MM.1S (cell line): ENCODE results near the gene ISG15.

ENCODE experiments used
- DNase-seq: peaks from one replicate; pipeline ENCODE4 v3.0.0-alpha.2; 2015
- H2AFZ ChIP-seq: fragments of 300-600 bp; sonication (generic); 2 replicates; pipeline ENCODE4 v1.6.0; 2016; ENCODE audit warnings: antibody characterized with exemption, low read length
- H3F3A ChIP-seq: fragments of 300-600 bp; sonication (generic); 2 replicates; pipeline ENCODE4 v1.6.1; 2016; ENCODE audit warnings: mild to moderate bottlenecking, antibody characterized with exemption, low read length, moderate library complexity, mixed read lengths; ENCODE audit not compliant: insufficient read depth
- H3K27ac ChIP-seq: fragments of 300-600 bp; sonication (generic); 2 replicates; pipeline ENCODE4 v1.5.1; 2016; ENCODE audit warnings: mild to moderate bottlenecking, low read length
- H3K27me3 ChIP-seq: fragments of 300-600 bp; sonication (generic); replicated peaks from 2 replicates; pipeline ENCODE4 v1.6.0; 2016; ENCODE audit warnings: low read length; ENCODE audit not compliant: insufficient read depth
- H3K36me3 ChIP-seq: fragments of 300-600 bp; sonication (generic); replicated peaks from 2 replicates; pipeline ENCODE4 v1.6.1; 2016; ENCODE audit warnings: mild to moderate bottlenecking, low read length, mixed read lengths; ENCODE audit not compliant: insufficient read depth
- H3K4me1 ChIP-seq: fragments of 300-600 bp; sonication (generic); 2 replicates; pipeline ENCODE4 v1.6.1; 2016; ENCODE audit warnings: low read length, mixed read lengths
- H3K4me2 ChIP-seq: fragments of 300-600 bp; sonication (generic); 2 replicates; pipeline ENCODE4 v1.6.0; 2016; ENCODE audit warnings: low read depth, low read length
- H3K4me3 ChIP-seq: fragments of 300-600 bp; sonication (generic); 2 replicates; pipeline ENCODE4 v1.5.1; 2016; ENCODE audit warnings: low read length, mixed read lengths
- H3K79me2 ChIP-seq: fragments of 300-600 bp; sonication (generic); 2 replicates; pipeline ENCODE4 v1.6.1; 2016; ENCODE audit warnings: mixed run types, low read length, mixed read lengths
- H3K9ac ChIP-seq: fragments of 300-600 bp; sonication (generic); 2 replicates; pipeline ENCODE4 v1.6.1; 2016; ENCODE audit warnings: low read length, mixed read lengths
- H3K9me2 ChIP-seq: fragments of 300-600 bp; sonication (generic); replicated peaks from 2 replicates; pipeline ENCODE4 v1.6.1; 2016; ENCODE audit warnings: mild to moderate bottlenecking, low read length, mixed read lengths; ENCODE audit not compliant: insufficient read depth
- H3K9me3 ChIP-seq: fragments of 300-600 bp; sonication (generic); replicated peaks from 2 replicates; pipeline ENCODE4 v1.6.1; 2016; ENCODE audit warnings: mild to moderate bottlenecking, low read length, mixed read lengths; ENCODE audit not compliant: insufficient read depth
- H4K20me1 ChIP-seq: fragments of 300-600 bp; sonication (generic); 2 replicates; pipeline ENCODE4 v1.6.1; 2016; ENCODE audit warnings: mild to moderate bottlenecking, low read length, moderate library complexity, mixed read lengths; ENCODE audit not compliant: insufficient read depth
- CTCF ChIP-seq: fragments of 300-600 bp; sonication (generic); IDR thresholded peaks from 2 replicates; pipeline ENCODE4 v1.5.1; 2016; ENCODE audit warnings: antibody characterized with exemption, low read length, mixed read lengths
- EZH2 ChIP-seq: fragments of 300-600 bp; sonication (generic); optimal IDR thresholded peaks from 2 replicates; pipeline ENCODE3; 2017; ENCODE audit warnings: low read depth, mild to moderate bottlenecking, antibody characterized with exemption, low read length, mixed read lengths
- EZH2phosphoT487 ChIP-seq: fragments of 300-600 bp; sonication (generic); IDR thresholded peaks from 2 replicates; pipeline ENCODE4 v1.6.1; 2018; ENCODE audit warnings: antibody characterized with exemption, low read length

ISG15 gene

DNA sequence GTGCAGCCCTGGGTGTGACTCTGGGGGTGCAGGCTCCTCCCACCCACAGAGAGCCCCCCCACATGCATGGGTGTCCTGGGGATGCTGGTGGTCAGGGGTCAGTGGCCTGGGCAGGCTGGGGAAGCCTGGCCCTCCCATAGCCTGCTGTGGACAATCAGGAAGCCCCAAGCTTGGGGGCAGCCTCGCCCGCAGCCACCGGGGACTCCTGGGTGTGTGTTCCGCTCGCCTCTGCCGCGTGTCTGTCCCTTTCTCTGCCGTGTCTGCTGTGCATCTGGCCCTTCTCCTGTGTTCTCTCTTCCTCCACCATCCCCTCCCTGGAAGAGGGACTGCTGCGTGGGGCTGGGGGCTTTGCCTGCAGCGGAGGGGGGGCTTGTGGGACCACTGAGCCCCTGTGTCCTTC lies 29.5 kb downstream of the ISG15 start:
- Histone ChIP-seq H3F3A (no peaks in the 10 kb centered on the region), H4K20me1 (no peaks in the 10 kb centered on the region), H3K9ac (no peak overlapping the region), H3K9me2 (no peaks in the 10 kb centered on the region), H3K4me3 (no peak overlapping the region), H3K27me3 (peaks cover 81% of the 10 kb centered on the region), H3K9me3 (no peaks in the 10 kb centered on the region), H2AFZ (no peak overlapping the region), H3K36me3 (no peaks in the 10 kb centered on the region), H3K27ac (no peak overlapping the region), H3K79me2 (no peaks in the 10 kb centered on the region), H3K4me1 (no peaks in the 10 kb centered on the region), H3K4me2 (no peak overlapping the region)
- no peak for TF ChIP-seq CTCF
- no peak for DNase-seq

DNA sequence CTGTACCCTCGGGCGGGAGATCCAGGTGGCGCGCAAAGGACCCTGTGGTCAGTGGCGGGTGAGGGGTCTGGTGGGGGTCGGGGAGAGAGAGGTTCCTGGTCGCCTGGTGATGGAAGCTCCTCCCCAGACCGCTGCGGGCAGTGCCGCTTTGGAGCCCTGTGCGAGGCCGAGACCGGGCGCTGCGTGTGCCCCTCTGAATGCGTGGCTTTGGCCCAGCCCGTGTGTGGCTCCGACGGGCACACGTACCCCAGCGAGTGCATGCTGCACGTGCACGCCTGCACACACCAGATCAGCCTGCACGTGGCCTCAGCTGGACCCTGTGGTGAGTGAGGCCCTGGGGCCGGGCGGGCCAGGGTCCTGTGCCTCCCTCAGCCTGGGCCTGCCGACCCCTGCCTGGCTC lies 30.1 kb downstream of the ISG15 start:
- Histone ChIP-seq H3K9me3 (no peaks in the 10 kb centered on the region), H3K36me3 (no peaks in the 10 kb centered on the region), H3K9ac (no peak overlapping the region), H3K79me2 (no peaks in the 10 kb centered on the region), H3K9me2 (no peaks in the 10 kb centered on the region), H2AFZ (no peak overlapping the region), H4K20me1 (no peaks in the 10 kb centered on the region), H3K27ac (no peak overlapping the region), H3K4me2 (no peak overlapping the region), H3K4me1 (no peaks in the 10 kb centered on the region), H3K4me3 (no peak overlapping the region), H3K27me3 (peaks cover 75% of the 10 kb centered on the region), H3F3A (no peaks in the 10 kb centered on the region)
- DNase-seq = no peak
- TF ChIP-seq EZH2phosphoT487 = no peak
- TF ChIP-seq EZH2 = no peak
- no peak for TF ChIP-seq CTCF

DNA sequence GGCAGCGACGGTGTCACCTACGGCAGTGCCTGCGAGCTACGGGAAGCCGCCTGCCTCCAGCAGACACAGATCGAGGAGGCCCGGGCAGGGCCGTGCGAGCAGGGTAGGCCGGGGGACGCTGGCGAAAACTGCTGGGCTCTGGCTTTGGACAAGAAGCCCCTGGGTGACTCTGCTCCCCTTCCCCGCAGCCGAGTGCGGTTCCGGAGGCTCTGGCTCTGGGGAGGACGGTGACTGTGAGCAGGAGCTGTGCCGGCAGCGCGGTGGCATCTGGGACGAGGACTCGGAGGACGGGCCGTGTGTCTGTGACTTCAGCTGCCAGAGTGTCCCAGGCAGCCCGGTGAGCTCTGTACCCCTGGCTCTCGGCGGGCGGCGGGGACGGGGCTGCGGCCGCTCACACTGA lies 30.6 kb downstream of the ISG15 start:
- Histone ChIP-seq H3K27me3 (peaks cover 70% of the 10 kb centered on the region), H3K4me3 (no peak overlapping the region), H3K27ac (no peak overlapping the region), H3K4me2 (no peak overlapping the region), H3K79me2 (no peaks in the 10 kb centered on the region), H4K20me1 (no peaks in the 10 kb centered on the region), H3K9ac (no peak overlapping the region), H3K4me1 (no peaks in the 10 kb centered on the region), H2AFZ (no peak overlapping the region), H3K9me2 (no peaks in the 10 kb centered on the region), H3F3A (no peaks in the 10 kb centered on the region), H3K9me3 (no peaks in the 10 kb centered on the region), H3K36me3 (no peaks in the 10 kb centered on the region)
- DNase-seq = no peak
- TF ChIP-seq CTCF = no peak
- TF ChIP-seq EZH2 = no peak
- TF ChIP-seq EZH2phosphoT487 = no peak
